GM12864 (cell line): ENCODE results near the gene PGC.

ENCODE experiments used
- DNase-seq: peaks from one replicate; pipeline ENCODE4 v3.0.0-alpha.2; 2011; ENCODE audit warnings: low read depth
- H3K4me3 ChIP-seq: 2 replicates; pipeline ENCODE4 v1.5.1; 2011; ENCODE audit warnings: mild to moderate bottlenecking, low read depth, low read length, control low read depth
- TF ChIP-seq, protein P1 (sequence below): IDR thresholded peaks from 2 replicates; pipeline ENCODE4 v1.5.1; 2011; ENCODE audit warnings: low read depth, mild to moderate bottlenecking, moderate library complexity, low read length, control low read depth, inconsistent platforms; ENCODE audit errors: missing control alignments

PGC gene

DNA sequence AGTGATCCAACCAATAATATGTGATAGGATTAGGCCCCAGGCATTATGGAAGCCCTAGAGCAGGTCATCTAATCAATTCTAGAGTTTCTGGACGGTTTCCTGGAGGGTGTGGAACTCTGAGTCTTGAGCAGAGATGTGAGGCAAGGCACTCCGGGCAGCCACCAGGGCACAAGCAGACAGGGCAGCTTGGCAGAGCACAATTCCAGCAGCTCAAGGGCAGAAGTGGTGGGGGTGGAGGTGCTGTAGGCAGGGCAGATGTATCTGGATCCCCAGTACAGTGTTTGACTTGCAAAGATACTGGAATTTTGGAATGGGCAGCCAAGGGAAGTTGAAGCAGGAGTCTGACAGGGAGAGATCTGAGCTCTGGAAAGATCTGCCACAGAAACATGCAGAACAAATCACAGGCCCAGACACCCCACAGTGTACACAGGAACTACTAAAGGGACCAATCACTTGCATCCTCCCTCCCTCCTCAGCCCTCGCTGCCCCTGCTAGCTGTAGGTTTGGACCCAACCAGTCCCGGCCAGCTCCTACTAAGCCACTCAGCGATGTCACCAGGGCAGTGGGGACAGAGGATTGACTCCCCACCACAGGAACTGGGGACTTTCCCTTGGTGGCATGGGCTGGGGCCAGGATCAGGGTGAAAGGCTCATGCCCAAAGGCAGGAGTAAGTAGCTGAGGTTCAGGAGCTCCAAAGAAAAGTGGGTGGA lies 58.8 kb downstream of the PGC start:
- DNase-seq: no peak
- H3K4me3 ChIP-seq: no peak overlapping the region
- TF ChIP-seq, protein P1, sequence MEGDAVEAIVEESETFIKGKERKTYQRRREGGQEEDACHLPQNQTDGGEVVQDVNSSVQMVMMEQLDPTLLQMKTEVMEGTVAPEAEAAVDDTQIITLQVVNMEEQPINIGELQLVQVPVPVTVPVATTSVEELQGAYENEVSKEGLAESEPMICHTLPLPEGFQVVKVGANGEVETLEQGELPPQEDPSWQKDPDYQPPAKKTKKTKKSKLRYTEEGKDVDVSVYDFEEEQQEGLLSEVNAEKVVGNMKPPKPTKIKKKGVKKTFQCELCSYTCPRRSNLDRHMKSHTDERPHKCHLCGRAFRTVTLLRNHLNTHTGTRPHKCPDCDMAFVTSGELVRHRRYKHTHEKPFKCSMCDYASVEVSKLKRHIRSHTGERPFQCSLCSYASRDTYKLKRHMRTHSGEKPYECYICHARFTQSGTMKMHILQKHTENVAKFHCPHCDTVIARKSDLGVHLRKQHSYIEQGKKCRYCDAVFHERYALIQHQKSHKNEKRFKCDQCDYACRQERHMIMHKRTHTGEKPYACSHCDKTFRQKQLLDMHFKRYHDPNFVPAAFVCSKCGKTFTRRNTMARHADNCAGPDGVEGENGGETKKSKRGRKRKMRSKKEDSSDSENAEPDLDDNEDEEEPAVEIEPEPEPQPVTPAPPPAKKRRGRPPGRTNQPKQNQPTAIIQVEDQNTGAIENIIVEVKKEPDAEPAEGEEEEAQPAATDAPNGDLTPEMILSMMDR: no peak

DNA sequence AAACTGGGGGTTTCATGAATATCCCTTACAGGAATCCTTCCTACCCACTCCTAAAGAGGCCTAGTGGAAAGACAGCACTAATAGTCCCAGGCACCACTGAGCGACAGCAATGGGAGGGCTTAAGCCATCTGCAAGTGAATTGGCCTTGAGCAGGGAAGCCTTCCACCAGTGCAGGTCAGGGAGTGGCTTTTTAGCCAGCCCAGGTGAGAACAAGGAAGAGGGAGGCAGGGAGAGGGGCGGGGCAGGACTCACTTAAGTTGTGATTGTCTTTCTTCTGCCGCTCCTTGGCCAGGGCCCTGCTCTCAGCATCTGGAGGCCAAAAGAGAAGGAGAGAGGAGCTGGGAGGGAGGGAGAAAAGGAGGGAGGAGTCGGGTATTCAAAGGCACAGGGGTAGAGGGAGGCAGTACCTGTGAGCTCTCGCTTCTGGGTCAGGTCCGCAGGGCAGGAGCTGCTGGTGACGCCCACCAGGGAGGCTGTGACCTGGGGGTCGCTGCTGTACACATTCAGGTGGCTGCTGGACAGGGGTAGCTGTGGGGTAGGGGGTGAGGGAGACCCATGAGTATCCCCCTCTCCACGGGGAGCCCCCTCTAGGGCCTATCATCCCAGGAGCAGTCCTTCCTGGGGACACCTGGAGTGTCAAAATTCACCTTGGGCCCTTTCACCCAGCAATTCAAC lies 59.6 kb downstream of the PGC start:
- TF ChIP-seq, protein P1: no peak
- no peak for DNase-seq

More for the DNA sequence above, 59.6 kb downstream of the PGC start:
- no peak overlapping the region for H3K4me3 ChIP-seq
